Astrocyte of the spinal cord (primary cell): ENCODE data around the gene AHCTF1.
"Not testable (repeated sequence)": the region's sequence is repeated elsewhere in the genome, so short reads cannot be mapped to it uniquely, and the experiment has no call there.

Source experiments
- DNase-seq: peaks from one replicate; pipeline ENCODE4 v3.0.0; 2011; ENCODE audit warnings: low read depth, low spot score
- H3K4me3 ChIP-seq: 2 replicates; pipeline ENCODE4 v1.5.1; 2011; ENCODE audit warnings: low read depth, mild to moderate bottlenecking, low read length, moderate library complexity
- CTCF ChIP-seq: IDR thresholded peaks from 2 replicates; pipeline ENCODE4 v1.5.1; 2012; ENCODE audit warnings: low read depth, mild to moderate bottlenecking, low read length, inconsistent platforms
- in situ Hi-C: cut with HindIII; loops from 2 replicates; pipeline ENCODE4 v1.10.0; 2017; ENCODE audit warnings: low sequenced_read_pairs

Gene AHCTF1

GRCh38 chr1:246878551-246878950 is 53.2 kb downstream of the AHCTF1 start:
- TF ChIP-seq CTCF: no peak
- no peak for DNase-seq
- in situ Hi-C loops: no loop called here
- no peak overlapping the region for H3K4me3 ChIP-seq

- in situ Hi-C loops: no loop called here
- TF ChIP-seq CTCF: no peak
- no peak overlapping the region for H3K4me3 ChIP-seq
- DNase-seq: no peak
Measured at GRCh38 chr1:246876431-246876830, 55.3 kb downstream of the AHCTF1 start.

DNA sequence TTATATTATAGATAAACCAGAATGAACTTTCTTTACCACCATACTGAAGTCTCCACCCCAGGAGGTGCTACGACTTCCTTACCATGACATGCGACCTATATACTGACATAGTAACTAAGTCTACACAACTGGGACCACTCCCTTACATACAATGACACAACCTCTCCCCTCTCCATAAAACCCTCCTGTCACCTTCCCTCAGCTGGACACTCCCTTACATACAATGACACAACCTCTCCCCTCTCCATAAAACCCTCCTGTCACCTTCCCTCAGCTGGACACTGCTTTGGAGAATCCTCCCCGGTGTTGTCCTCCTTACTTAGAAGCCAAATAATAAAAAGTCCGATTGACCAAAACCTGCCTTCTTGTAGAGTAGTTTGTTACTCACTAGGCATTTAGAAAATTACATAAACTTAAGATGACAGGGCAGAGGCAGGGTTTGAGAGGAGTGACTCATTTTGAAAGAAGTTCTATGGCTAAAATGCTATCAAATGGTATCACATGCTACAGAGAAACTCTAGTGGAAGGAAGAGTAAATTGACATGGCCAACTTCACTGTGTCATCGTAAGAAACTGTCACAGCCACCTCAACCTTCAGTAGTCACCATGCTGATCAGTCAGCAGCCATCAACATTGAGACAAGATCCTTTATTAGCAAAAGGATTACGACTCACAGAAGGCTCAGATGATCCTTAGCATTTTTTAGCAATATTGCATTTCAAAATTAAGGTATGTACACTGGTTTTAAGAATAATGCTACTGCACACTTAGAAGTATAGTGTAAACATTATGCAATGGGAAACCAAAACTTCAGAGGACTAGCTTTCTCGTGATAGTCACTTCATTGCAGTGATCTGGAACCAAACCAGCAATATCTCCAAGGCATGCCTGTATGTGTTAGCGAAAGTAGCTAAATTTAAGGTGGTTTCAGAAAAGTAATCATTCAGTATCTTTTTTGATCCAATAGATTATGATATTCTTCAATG is 56.4 kb downstream of the AHCTF1 start:
- DNase-seq: peak; percentile 65
- in situ Hi-C loops: no loop called here
- no peak for TF ChIP-seq CTCF
- H3K4me3 ChIP-seq: no peak overlapping the region

GRCh38 chr1:246865921-246866320 is 65.8 kb downstream of the AHCTF1 start:
- no peak for TF ChIP-seq CTCF
- DNase-seq: no peak
- in situ Hi-C loops: no loop called here
- H3K4me3 ChIP-seq: no peak overlapping the region

- H3K4me3 ChIP-seq, in situ Hi-C loops, DNase-seq: not testable (repeated sequence)
Measured at GRCh38 chr1:246863791-246864190, 68.0 kb downstream of the AHCTF1 start.

GRCh38 chr1:246860401-246860800 is 71.3 kb downstream of the AHCTF1 start:
- no peak for TF ChIP-seq CTCF
- in situ Hi-C loops: no loop called here
- H3K4me3 ChIP-seq: no peak overlapping the region
- DNase-seq: no peak

GRCh38 chr1:246856371-246856770 is 75.4 kb downstream of the AHCTF1 start:
- in situ Hi-C loops: no loop called here
- no peak for TF ChIP-seq CTCF
- no peak for DNase-seq
- H3K4me3 ChIP-seq: no peak overlapping the region

GRCh38 chr1:246850640-246851039 is 81.1 kb downstream of the AHCTF1 start:
- in situ Hi-C loops, H3K4me3 ChIP-seq: not testable (repeated sequence)

More at GRCh38 chr1:246850640-246851039, 81.1 kb downstream of the AHCTF1 start:
- not testable (repeated sequence) for DNase-seq
